GM12878 (cell line): ENCODE measurements around the gene SORT1. TPM values are rescaled to one million over a fixed set of nuclear protein-coding genes. Genes with fewer than 3 reads are reported as not detected.

Source experiments
- ATAC-seq: fragments of 200-7000 bp; cut with Tn5 transposase; 3 replicates; pipeline ENCODE4 v1.9.1; 2020; ENCODE audit warnings: mild to moderate bottlenecking, moderate library complexity
- BruUV-seq: library from RNA; stranded (reverse); fragments of 400-500 nt; replicated peaks from 2 replicates; lab custom pipeline; 2021; lab: Mats Ljungman, UMichigan
- CTCF ChIA-PET: fragments of 300-600 bp; sonication (Branson Sonifier 250); formaldehyde crosslinking; extraction: SDS; loops from one replicate; lab custom pipeline; 2021; ENCODE audit warnings: inconsistent platforms; lab: Yijun Ruan, JAX
- POLR2A ChIA-PET: fragments of 350-600 bp; formaldehyde crosslinking; extraction: SDS; loops from one replicate; lab custom pipeline; 2021; ENCODE audit warnings: inconsistent platforms; lab: Charles Lee
- RAD21 ChIA-PET: fragments of 300-600 bp; sonication (Branson Sonifier 250); formaldehyde crosslinking; loops from one replicate; lab custom pipeline; 2023; ENCODE audit warnings: antibody characterized with exemption; ENCODE audit not compliant: unreplicated experiment; lab: Charles Lee
- SMC1A ChIA-PET: fragments of 300-600 bp; sonication (Branson Sonifier 250); formaldehyde crosslinking; loops from one replicate; lab custom pipeline; 2023; ENCODE audit not compliant: unreplicated experiment, uncharacterized antibody; lab: Charles Lee
- DNase-seq: peaks from one replicate; pipeline ENCODE4 v3.0.0-alpha.2; 2011; ENCODE audit warnings: low read depth, low spot score
- FAIRE-seq: peaks from 3 replicates; lab custom pipeline; 2011; peaks lifted over from hg19 to GRCh38; lab: Jason Lieb, UNC
- H2AFZ ChIP-seq: 2 replicates; pipeline ENCODE4 v1.6.0; 2011; ENCODE audit warnings: low read depth, low read length, control low read depth; ENCODE audit not compliant: control insufficient read depth
- H3K27ac ChIP-seq: 2 replicates; pipeline ENCODE4 v1.5.1; 2011; ENCODE audit warnings: control low read depth; ENCODE audit not compliant: control insufficient read depth, insufficient read depth
- H3K27me3 ChIP-seq, 2 experiments: replicated peaks in 1 of 2; 2 replicates each; pipeline versions ENCODE4 v1.6.0 to v1.6.1; 2011; ENCODE audit warnings: low read length in 1 of 2; ENCODE audit not compliant: control insufficient read depth in 2 of 2, insufficient read depth in 2 of 2
- H3K36me3 ChIP-seq, 2 experiments: 2 replicates each; pipeline ENCODE4 v1.5.1; 2011; ENCODE audit warnings: low read length in 1 of 2; ENCODE audit not compliant: control insufficient read depth in 2 of 2, insufficient read depth in 2 of 2
- H3K4me1 ChIP-seq: 2 replicates; pipeline ENCODE4 v1.6.1; 2011; ENCODE audit warnings: mild to moderate bottlenecking, low read length, moderate library complexity, mixed read lengths; ENCODE audit not compliant: control insufficient read depth, insufficient read depth
- H3K4me2 ChIP-seq: 2 replicates; pipeline ENCODE4 v1.6.0; 2011; ENCODE audit warnings: control low read depth; ENCODE audit not compliant: control insufficient read depth, insufficient read depth
- H3K4me3 ChIP-seq: fragments of 200-600 bp; sonication (generic); 2 replicates; pipeline ENCODE4 v1.5.1; 2016
- H3K79me2 ChIP-seq: 2 replicates; pipeline ENCODE4 v1.6.0; 2011; ENCODE audit warnings: low read length; ENCODE audit not compliant: control insufficient read depth, insufficient read depth
- H3K9ac ChIP-seq: 2 replicates; pipeline ENCODE4 v1.8.0; 2011; ENCODE audit warnings: low read length, control low read depth, mixed read lengths; ENCODE audit not compliant: control insufficient read depth, insufficient read depth
- H3K9me3 ChIP-seq: replicated peaks from 3 replicates; pipeline ENCODE4 v1.5.1; 2011; ENCODE audit warnings: mild to moderate bottlenecking, low read length; ENCODE audit not compliant: control insufficient read depth, insufficient read depth
- H4K20me1 ChIP-seq: 2 replicates; pipeline ENCODE4 v1.6.0; 2011; ENCODE audit not compliant: control insufficient read depth, insufficient read depth
- EZH2 ChIP-seq: IDR thresholded peaks from 2 replicates; pipeline ENCODE4 v1.6.1; 2012; ENCODE audit warnings: low read depth, mild to moderate bottlenecking, control low read depth, inconsistent platforms, low read length, borderline replicate concordance; ENCODE audit not compliant: control insufficient read depth
- KDM1A ChIP-seq: fragments of 200-600 bp; sonication (generic); IDR thresholded peaks from 2 replicates; pipeline ENCODE4 v1.6.1; 2016; ENCODE audit warnings: borderline replicate concordance
- ZNF217 ChIP-seq: fragments of 450-650 bp; IDR thresholded peaks from 2 replicates; pipeline ENCODE4 v1.6.1; 2017; ENCODE audit warnings: antibody characterized with exemption, mild to moderate bottlenecking
- WGBS: methylation state at CpG from one replicate; pipeline ENCODE4 v1.1.6; 2016; ENCODE audit warnings: low lambda C conversion rate; ENCODE audit not compliant: insufficient replicate concordance, insufficient coverage; ENCODE audit errors: missing lambda C conversion rate; 5-methylcytosine and 5-hydroxymethylcytosine counted together
- in situ Hi-C: fragments of 300-500 bp; cut with MboI; formaldehyde crosslinking; loops from 9 replicates; pipeline ENCODE4 v1.14.3; 2018; ENCODE audit warnings: mixed read lengths
- intact Hi-C: fragments of 100-400 bp; cut with micrococcal nuclease; formaldehyde crosslinking; loops from one replicate; pipeline ENCODE4 v1.14.2; 2022; ENCODE audit not compliant: unreplicated experiment
- polyA plus RNA-seq, 11 experiments: library from polyadenylated mRNA; depleted of rRNA in 4 of 11; unstranded in 6 of 11; stranded (reverse) in 5 of 11; fragments of >200 nt; fragmentation: Nextera tagmentation in 4 of 11; fragmentation: Illumina TruSeq in 1 of 11; extraction: Ambion mirVana in 4 of 11; extraction: Trizol in 1 of 11; gene quantifications; 1 replicate in 1 of 11; 2 replicates in 10 of 11; pipeline versions ENCODE4 v1.2.1 to v1.2.3, GENCODE V29; 2011 to 2016; ENCODE audit warnings: inconsistent platforms in 2 of 11, missing spikeins in 2 of 11, low read depth in 1 of 11
- total RNA-seq, 4 experiments: library from RNA; depleted of rRNA in 3 of 4; stranded (reverse); fragments of >200 nt in 3 of 4; fragmentation: Illumina TruSeq in 1 of 4; extraction: Trizol in 1 of 4; gene quantifications; 2 replicates each; pipeline versions ENCODE4 v1.2.1 to v1.2.3, GENCODE V29; 2013 to 2021
- TF ChIP-seq, protein P1 (sequence below): fragments of 150-350 bp; IDR thresholded peaks from 2 replicates; pipeline ENCODE4 v1.6.1; 2016; ENCODE audit warnings: low read depth, low read length

The SORT1 gene
- total and polyA plus RNA-seq, 10 of the 15 experiments (the other 5 are each of a cell fraction or from before 2014, with no cell fraction given), result 0.06 to 1.9 (median 0.33) TPM; not detected in 1

DNA sequence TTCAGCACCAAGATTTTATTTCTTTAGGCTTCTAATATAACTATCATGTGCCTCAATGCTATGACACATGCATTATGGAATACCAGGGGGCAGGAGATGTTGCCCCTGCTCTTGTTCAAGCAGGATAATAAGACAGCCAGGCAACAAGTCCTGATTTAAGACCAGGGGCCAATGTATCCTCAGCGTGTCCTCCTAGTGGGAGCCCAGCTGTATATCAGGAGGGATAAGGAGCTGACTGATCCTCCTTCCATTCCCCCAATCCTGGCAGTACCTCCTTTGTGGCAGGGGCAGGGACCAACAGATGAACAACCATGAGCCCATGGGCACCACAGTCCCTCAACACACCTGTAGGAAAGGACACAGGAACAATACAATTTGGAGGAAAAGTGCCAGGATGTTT is 29.3 kb downstream of the SORT1 start:
- Histone ChIP-seq H3K27ac (no peak overlapping the region), H2AFZ (no peak overlapping the region), H3K4me2 (no peak overlapping the region), H3K27me3 (no peaks in the 10 kb centered on the region), H3K9ac (no peak overlapping the region), H3K79me2 (no peaks in the 10 kb centered on the region), H3K4me1 (peaks cover 9% of the 10 kb centered on the region; the same call in 1 of the 2 replicates), H3K9me3 (no peaks in the 10 kb centered on the region), H3K4me3 (no peak overlapping the region), H4K20me1 (no peaks in the 10 kb centered on the region), H3K36me3 (no peaks in the 10 kb centered on the region)
- intact Hi-C loops, result no loop called here
- ChIA-PET RAD21 (no interaction called here), SMC1A (no interaction called here), POLR2A (no interaction called here), CTCF (no interaction called here)
- 87% methylated on average over 1 of the region's 1 CpG for WGBS
- in situ Hi-C loops, result no loop called here
- ATAC-seq (no peak), FAIRE-seq (no peak), DNase-seq (no peak)
- TF ChIP-seq KDM1A (no peak), EZH2 (no peak), ZNF217 (no peak)
- TF ChIP-seq, protein P1, sequence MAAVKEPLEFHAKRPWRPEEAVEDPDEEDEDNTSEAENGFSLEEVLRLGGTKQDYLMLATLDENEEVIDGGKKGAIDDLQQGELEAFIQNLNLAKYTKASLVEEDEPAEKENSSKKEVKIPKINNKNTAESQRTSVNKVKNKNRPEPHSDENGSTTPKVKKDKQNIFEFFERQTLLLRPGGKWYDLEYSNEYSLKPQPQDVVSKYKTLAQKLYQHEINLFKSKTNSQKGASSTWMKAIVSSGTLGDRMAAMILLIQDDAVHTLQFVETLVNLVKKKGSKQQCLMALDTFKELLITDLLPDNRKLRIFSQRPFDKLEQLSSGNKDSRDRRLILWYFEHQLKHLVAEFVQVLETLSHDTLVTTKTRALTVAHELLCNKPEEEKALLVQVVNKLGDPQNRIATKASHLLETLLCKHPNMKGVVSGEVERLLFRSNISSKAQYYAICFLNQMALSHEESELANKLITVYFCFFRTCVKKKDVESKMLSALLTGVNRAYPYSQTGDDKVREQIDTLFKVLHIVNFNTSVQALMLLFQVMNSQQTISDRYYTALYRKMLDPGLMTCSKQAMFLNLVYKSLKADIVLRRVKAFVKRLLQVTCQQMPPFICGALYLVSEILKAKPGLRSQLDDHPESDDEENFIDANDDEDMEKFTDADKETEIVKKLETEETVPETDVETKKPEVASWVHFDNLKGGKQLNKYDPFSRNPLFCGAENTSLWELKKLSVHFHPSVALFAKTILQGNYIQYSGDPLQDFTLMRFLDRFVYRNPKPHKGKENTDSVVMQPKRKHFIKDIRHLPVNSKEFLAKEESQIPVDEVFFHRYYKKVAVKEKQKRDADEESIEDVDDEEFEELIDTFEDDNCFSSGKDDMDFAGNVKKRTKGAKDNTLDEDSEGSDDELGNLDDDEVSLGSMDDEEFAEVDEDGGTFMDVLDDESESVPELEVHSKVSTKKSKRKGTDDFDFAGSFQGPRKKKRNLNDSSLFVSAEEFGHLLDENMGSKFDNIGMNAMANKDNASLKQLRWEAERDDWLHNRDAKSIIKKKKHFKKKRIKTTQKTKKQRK, result no peak
- BruUV-seq, result no TSS peak
